ENCODE measurements around the gene PCGF3.

The PCGF3 gene

DNA sequence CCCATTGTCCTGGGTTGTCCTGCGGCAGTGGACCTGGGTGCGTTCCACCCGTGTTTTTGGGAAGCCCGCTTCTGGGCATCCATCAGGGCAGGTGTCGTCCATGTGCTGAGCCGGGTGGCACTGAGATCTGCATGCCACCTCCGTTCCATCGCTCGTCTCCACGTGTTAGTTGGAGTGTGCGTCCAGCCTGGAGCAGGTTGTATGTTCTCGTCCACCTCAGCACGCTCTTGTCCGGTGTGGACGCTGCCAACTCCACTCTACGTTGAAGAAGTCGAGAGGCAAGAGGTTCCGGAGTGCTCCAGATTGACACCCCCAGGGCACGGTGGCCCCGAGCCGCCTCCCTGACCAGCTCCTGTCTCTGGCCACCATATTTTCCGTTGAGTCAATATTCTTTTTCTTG lies 33.9 kb downstream of the PCGF3 start:
- peaks cover 68% of the 10 kb centered on the region for H3K36me3 ChIP-seq (ENCODE audit: insufficient read depth, low read length)
- no peak overlapping the region for H3K9ac ChIP-seq (ENCODE audit: low read depth, low read length)
- no peaks in the 10 kb centered on the region for H3K9me3 ChIP-seq (ENCODE audit: insufficient read depth, low read depth, low read length)
- H3K4me3 ChIP-seq (ENCODE audit: low read length) = no peak overlapping the region
- WGBS = 96% methylated on average over 22 of the region's 22 CpGs
- no peaks in the 10 kb centered on the region for H3K4me1 ChIP-seq (ENCODE audit: insufficient read depth, low read length)
- no peaks in the 10 kb centered on the region for H3K27me3 ChIP-seq (ENCODE audit: insufficient read depth, low read length)
- H3K27ac ChIP-seq (ENCODE audit: low read depth, low read length) = no peak overlapping the region

DNA sequence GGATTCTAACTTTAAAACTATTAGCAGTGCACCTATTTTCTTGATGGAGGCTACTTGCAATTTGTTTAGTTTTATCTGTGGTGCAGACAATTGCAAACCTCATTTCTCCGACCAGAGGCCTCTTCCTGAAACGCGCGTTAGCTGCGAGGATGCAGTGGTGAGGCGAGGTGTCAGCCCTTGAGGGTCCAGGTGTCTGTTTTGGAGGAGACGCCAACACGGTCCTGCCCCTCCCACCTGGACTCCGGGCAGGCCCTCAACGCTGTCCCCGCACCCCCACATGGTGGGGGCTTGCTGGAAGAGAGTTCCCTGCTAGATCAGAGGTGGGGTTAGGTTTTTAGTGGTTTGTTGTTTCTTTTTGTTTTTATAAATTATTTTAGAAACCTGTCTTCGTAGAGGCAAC lies 34.4 kb downstream of the PCGF3 start:
- no peak overlapping the region for H3K27ac ChIP-seq (ENCODE audit: low read depth, low read length)
- no peak overlapping the region for H3K4me3 ChIP-seq (ENCODE audit: low read length)
- H3K36me3 ChIP-seq (ENCODE audit: insufficient read depth, low read length) = peaks cover 64% of the 10 kb centered on the region
- 95% methylated on average over 12 of the region's 12 CpGs for WGBS
- H3K9ac ChIP-seq (ENCODE audit: low read depth, low read length) = no peak overlapping the region
- H3K4me1 ChIP-seq (ENCODE audit: insufficient read depth, low read length) = no peaks in the 10 kb centered on the region
- H3K27me3 ChIP-seq (ENCODE audit: insufficient read depth, low read length) = no peaks in the 10 kb centered on the region
- no peaks in the 10 kb centered on the region for H3K9me3 ChIP-seq (ENCODE audit: insufficient read depth, low read depth, low read length)

DNA sequence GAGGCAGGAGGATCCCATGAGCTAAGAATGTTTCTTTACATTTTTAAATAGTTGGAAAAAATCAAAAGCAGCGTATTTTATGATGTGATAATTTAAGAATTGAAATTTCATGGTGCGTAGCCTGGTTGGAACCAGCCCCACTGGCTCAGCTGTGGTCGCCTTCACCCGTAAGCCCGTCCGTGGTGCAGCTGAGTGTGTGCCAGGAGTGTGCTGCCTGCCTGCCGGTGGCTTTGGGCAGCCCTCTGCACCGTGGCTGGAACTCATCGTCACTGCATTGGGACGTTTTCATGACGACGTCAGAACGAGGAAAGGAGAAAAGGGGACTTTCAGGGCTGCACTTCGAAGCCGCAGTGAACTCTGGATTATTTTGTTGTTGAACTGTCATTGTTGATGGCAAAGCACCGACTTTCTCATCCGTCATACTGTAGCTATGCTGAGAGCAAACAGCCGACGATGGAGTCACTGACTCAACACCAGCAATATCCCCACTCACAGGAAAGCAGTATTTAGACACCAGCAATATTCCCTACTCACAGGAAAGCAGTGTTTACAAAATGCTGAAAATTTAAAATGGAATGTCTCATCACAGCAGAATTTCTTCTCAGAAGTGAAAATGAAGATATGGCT lies 35.1 kb downstream of the PCGF3 start:
- 95% methylated on average over 19 of the region's 19 CpGs for WGBS
- H3K36me3 ChIP-seq (ENCODE audit: insufficient read depth, low read length) = peaks cover 56% of the 10 kb centered on the region
- no peaks in the 10 kb centered on the region for H3K4me1 ChIP-seq (ENCODE audit: insufficient read depth, low read length)
- no peak overlapping the region for H3K27ac ChIP-seq (ENCODE audit: low read depth, low read length)
- H3K4me3 ChIP-seq (ENCODE audit: low read length) = no peak overlapping the region
- H3K9ac ChIP-seq (ENCODE audit: low read depth, low read length) = no peak overlapping the region
- H3K27me3 ChIP-seq (ENCODE audit: insufficient read depth, low read length) = no peaks in the 10 kb centered on the region
- H3K9me3 ChIP-seq (ENCODE audit: insufficient read depth, low read depth, low read length) = no peaks in the 10 kb centered on the region

DNA sequence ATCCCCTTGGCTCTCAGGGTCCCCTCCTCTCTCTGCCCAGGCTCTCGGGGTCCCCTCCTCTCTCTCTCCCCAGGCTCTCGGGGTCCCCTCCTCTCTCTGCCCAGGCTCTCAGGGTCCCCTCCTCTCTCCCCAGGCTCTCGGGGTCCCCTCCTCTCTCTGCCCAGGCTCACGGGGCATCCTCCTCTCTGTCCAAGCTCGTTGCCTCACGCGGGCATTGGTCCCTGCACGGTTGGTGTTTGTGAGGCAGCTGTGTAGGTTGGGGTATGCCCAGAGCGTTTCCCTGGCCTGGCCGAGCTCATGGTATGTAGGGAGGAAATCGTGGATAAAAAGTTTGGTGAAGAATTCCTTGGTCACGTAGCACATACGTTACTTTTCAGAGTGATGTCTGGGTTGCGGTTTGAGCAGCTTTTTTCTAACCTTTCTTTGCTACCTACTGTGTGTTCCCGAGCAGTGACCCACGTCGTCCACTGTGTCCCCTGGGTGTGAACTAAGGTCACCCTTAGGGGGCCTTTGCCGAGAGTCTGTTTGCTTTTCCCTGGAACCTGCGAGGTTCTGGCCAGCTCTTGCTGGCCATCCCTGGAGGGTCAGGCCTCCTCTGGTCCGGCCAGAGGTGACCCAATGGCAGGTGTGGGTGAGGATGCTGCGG lies 36.6 kb downstream of the PCGF3 start:
- WGBS = 90% methylated on average over 21 of the region's 21 CpGs
- H3K9me3 ChIP-seq (ENCODE audit: insufficient read depth, low read depth, low read length) = no peaks in the 10 kb centered on the region

DNA sequence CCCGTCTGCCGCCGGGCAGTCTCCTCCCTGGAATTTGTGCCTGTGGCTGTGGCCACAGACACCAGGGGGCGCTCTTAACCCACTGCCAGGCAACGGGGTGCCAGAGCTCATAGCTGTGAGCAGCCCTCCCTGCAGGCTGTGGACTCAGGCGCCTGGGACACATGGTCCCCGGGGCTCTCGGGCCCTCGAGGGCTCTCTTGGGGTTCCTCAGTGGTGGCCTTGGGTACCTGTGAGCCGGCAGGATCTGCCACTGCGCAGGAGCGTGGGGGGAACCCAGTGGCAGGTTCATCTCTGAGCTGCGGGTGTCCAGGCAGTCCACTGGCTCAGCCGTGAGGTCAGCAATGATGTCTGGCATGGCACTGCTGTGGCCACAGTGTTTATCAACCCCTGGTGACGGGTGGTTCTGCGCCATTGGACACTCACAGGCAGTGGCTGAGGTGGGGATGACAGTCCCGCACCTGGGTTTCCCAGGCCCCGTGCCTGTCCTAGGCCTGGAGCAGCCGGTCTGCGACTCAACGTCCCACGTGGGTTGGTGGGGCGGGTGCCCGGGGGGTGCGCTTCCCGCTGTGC lies 37.2 kb downstream of the PCGF3 start:
- Histone ChIP-seq H3K9me3 (ENCODE audit: insufficient read depth, low read depth, low read length) (no peaks in the 10 kb centered on the region), H3K4me3 (ENCODE audit: low read length) (no peak overlapping the region)
- WGBS = 88% methylated on average over 26 of the region's 26 CpGs

More for the DNA sequence above, 36.6 kb downstream of the PCGF3 start:
- Histone ChIP-seq H3K4me3 (ENCODE audit: low read length) (no peak overlapping the region), H3K9ac (ENCODE audit: low read depth, low read length) (no peak overlapping the region), H3K27ac (ENCODE audit: low read depth, low read length) (no peak overlapping the region), H3K36me3 (ENCODE audit: insufficient read depth, low read length) (peaks cover 49% of the 10 kb centered on the region), H3K27me3 (ENCODE audit: insufficient read depth, low read length) (no peaks in the 10 kb centered on the region), H3K4me1 (ENCODE audit: insufficient read depth, low read length) (no peaks in the 10 kb centered on the region)

GRCh38 chr4:743463-744211 lies 38.0 kb downstream of the PCGF3 start:
- Histone ChIP-seq H3K27me3 (ENCODE audit: insufficient read depth, low read length) (no peaks in the 10 kb centered on the region), H3K36me3 (ENCODE audit: insufficient read depth, low read length) (peaks cover 47% of the 10 kb centered on the region), H3K9ac (ENCODE audit: low read depth, low read length) (no peak overlapping the region), H3K27ac (ENCODE audit: low read depth, low read length) (no peak overlapping the region), H3K4me1 (ENCODE audit: insufficient read depth, low read length) (no peaks in the 10 kb centered on the region), H3K9me3 (ENCODE audit: insufficient read depth, low read depth, low read length) (no peaks in the 10 kb centered on the region), H3K4me3 (ENCODE audit: low read length) (no peak overlapping the region)
- WGBS = 94% methylated on average over 22 of the region's 22 CpGs

More for the DNA sequence above, 37.2 kb downstream of the PCGF3 start:
- Histone ChIP-seq H3K27ac (ENCODE audit: low read depth, low read length) (no peak overlapping the region), H3K27me3 (ENCODE audit: insufficient read depth, low read length) (no peaks in the 10 kb centered on the region), H3K4me1 (ENCODE audit: insufficient read depth, low read length) (no peaks in the 10 kb centered on the region), H3K36me3 (ENCODE audit: insufficient read depth, low read length) (peaks cover 46% of the 10 kb centered on the region), H3K9ac (ENCODE audit: low read depth, low read length) (no peak overlapping the region)

- Histone ChIP-seq H3K27ac (ENCODE audit: low read depth, low read length) (no peak overlapping the region), H3K9ac (ENCODE audit: low read depth, low read length) (no peak overlapping the region), H3K27me3 (ENCODE audit: insufficient read depth, low read length) (no peaks in the 10 kb centered on the region), H3K4me1 (ENCODE audit: insufficient read depth, low read length) (no peaks in the 10 kb centered on the region), H3K9me3 (ENCODE audit: insufficient read depth, low read depth, low read length) (no peaks in the 10 kb centered on the region), H3K36me3 (ENCODE audit: insufficient read depth, low read length) (peaks cover 45% of the 10 kb centered on the region), H3K4me3 (ENCODE audit: low read length) (no peak overlapping the region)
- 94% methylated on average over 29 of the region's 44 CpGs for WGBS
Observed at GRCh38 chr4:744212-744841, 38.7 kb downstream of the PCGF3 start.

GRCh38 chr4:747546-748170 lies 42.0 kb downstream of the PCGF3 start:
- peaks cover 39% of the 10 kb centered on the region for H3K36me3 ChIP-seq (ENCODE audit: insufficient read depth, low read length)
- H3K9ac ChIP-seq (ENCODE audit: low read depth, low read length) = no peak overlapping the region
- no peak overlapping the region for H3K27ac ChIP-seq (ENCODE audit: low read depth, low read length)
- H3K4me3 ChIP-seq (ENCODE audit: low read length) = no peak overlapping the region
- H3K9me3 ChIP-seq (ENCODE audit: insufficient read depth, low read depth, low read length) = no peaks in the 10 kb centered on the region
- no peaks in the 10 kb centered on the region for H3K4me1 ChIP-seq (ENCODE audit: insufficient read depth, low read length)
- 93% methylated on average over 20 of the region's 34 CpGs for WGBS
- no peaks in the 10 kb centered on the region for H3K27me3 ChIP-seq (ENCODE audit: insufficient read depth, low read length)

GRCh38 chr4:748461-748860 lies 42.8 kb downstream of the PCGF3 start:
- H3K27me3 ChIP-seq (ENCODE audit: insufficient read depth, low read length) = no peaks in the 10 kb centered on the region
- H3K9me3 ChIP-seq (ENCODE audit: insufficient read depth, low read depth, low read length) = no peaks in the 10 kb centered on the region
- no peak overlapping the region for H3K4me3 ChIP-seq (ENCODE audit: low read length)
- H3K4me1 ChIP-seq (ENCODE audit: insufficient read depth, low read length) = no peaks in the 10 kb centered on the region
- H3K36me3 ChIP-seq (ENCODE audit: insufficient read depth, low read length) = peaks cover 43% of the 10 kb centered on the region
- no peak overlapping the region for H3K9ac ChIP-seq (ENCODE audit: low read depth, low read length)
- no peak overlapping the region for H3K27ac ChIP-seq (ENCODE audit: low read depth, low read length)
- 97% methylated on average over 19 of the region's 19 CpGs for WGBS

DNA sequence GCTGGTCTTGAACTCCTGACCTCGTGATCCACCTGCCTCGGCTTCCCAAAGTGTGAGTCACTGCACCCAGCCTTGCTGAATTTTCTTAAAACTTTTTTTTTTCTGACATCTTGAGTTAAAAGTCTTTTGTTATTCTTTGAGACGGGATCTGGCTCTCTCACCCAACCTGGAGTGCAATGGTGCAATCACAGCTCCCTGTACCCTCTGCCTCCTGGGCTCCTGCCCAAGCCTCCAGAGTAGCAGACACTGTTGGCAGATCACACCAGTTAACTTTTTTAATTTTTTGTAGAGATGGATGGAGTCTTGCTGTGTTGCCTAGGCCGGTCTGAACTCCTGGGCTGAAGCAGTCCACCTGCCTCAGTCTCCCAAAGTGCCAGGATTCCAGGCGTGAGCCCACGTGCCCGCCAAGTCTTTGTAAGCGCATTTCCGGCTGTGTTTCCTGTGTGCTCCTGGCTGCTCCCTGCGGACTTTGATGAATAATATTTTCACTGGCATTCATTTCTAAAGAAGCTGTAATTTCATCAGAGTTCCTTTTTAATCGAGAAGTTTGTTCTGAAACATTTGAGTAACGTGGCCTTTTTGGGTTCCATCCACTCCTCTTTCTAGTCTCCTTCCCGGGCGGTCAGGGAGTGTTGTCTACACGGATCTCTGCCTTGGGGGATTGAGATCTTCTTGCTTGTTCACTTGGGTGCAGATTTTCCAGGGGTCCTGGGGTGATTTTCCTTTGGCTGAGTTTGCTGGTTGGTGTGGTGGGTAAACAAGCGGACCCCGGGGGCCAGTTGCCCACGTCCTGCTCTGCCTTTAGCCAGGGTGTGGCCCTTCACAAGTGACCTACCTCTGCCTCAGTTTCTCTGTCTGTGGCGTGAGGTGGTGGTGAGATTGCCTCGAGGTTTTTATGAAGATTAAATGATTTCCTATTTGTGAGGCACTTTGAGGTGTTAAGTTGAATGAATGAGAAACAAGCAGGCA lies 44.4 kb downstream of the PCGF3 start:
- Histone ChIP-seq H3K9me3 (ENCODE audit: insufficient read depth, low read depth, low read length) (no peaks in the 10 kb centered on the region), H3K36me3 (ENCODE audit: insufficient read depth, low read length) (peaks cover 47% of the 10 kb centered on the region), H3K9ac (ENCODE audit: low read depth, low read length) (no peak overlapping the region), H3K4me3 (ENCODE audit: low read length) (no peak overlapping the region), H3K4me1 (ENCODE audit: insufficient read depth, low read length) (no peaks in the 10 kb centered on the region), H3K27ac (ENCODE audit: low read depth, low read length) (no peak overlapping the region), H3K27me3 (ENCODE audit: insufficient read depth, low read length) (no peaks in the 10 kb centered on the region)
- 97% methylated on average over 20 of the region's 20 CpGs for WGBS
